Naive B cell (primary cell): ENCODE measurements around the gene CLASP2. TPM values are rescaled to one million over a fixed set of nuclear protein-coding genes. Genes with fewer than 3 reads are reported as not detected.
"Not testable (repeated sequence)": the region's sequence is repeated elsewhere in the genome, so short reads cannot be mapped to it uniquely, and the experiment has no call there.

Experiments used
- ATAC-seq, 2 donors: fragments of 150-1000 bp; cut with Tn5 transposase; 2 replicates each; pipeline ENCODE4 v1.10.0; 2021; ENCODE audit warnings: low read depth in 2 of 2, mild to moderate bottlenecking in 2 of 2, moderate library complexity in 2 of 2
- DNase-seq: peaks from one replicate; pipeline ENCODE4 v3.0.0; 2022
- H3K27ac Mint-ChIP-seq, 6 donors: one replicate each; pipeline ENCODE4 v1.8.0; 2020 to 2022; ENCODE audit warnings: mild to moderate bottlenecking in 6 of 6, mixed read lengths in 6 of 6, moderate library complexity in 5 of 6, inconsistent platforms in 2 of 6
- H3K27me3 Mint-ChIP-seq, 3 donors: one replicate each; pipeline ENCODE4 v1.8.0; 2021 to 2022; ENCODE audit warnings: mixed read lengths in 3 of 3, mild to moderate bottlenecking in 1 of 3
- H3K36me3 Mint-ChIP-seq, 2 donors: one replicate each; pipeline ENCODE4 v1.8.0; 2020 to 2022; ENCODE audit warnings: mixed read lengths in 2 of 2, inconsistent platforms in 1 of 2, mild to moderate bottlenecking in 1 of 2
- H3K4me1 Mint-ChIP-seq, 3 donors: one replicate each; pipeline ENCODE4 v1.8.0; 2020 to 2022; ENCODE audit warnings: mixed read lengths in 3 of 3, inconsistent platforms in 1 of 3, mild to moderate bottlenecking in 1 of 3, moderate library complexity in 1 of 3
- H3K4me3 Mint-ChIP-seq, 8 donors: one replicate each; pipeline ENCODE4 v1.8.0; 2020 to 2022; ENCODE audit warnings: mild to moderate bottlenecking in 8 of 8, mixed read lengths in 8 of 8, moderate library complexity in 8 of 8, inconsistent platforms in 2 of 8
- H3K9me3 Mint-ChIP-seq, 7 donors: one replicate each; pipeline ENCODE4 v1.8.0; 2020 to 2022; ENCODE audit warnings: mixed read lengths in 7 of 7, mild to moderate bottlenecking in 5 of 7, inconsistent platforms in 2 of 7, moderate library complexity in 1 of 7
- polyA plus RNA-seq, 6 donors: library from polyadenylated mRNA; unstranded; fragments of 300-500 nt; fragmentation: Illumina TruSeq; gene quantifications; one replicate each; pipeline ENCODE4 v1.2.3, GENCODE V29; 2021; ENCODE audit warnings: low read depth in 6 of 6

The CLASP2 gene
- polyA plus RNA-seq, 6 donors from 2014 or later: 10.2 to 16.6 (median 14.3) TPM

DNA sequence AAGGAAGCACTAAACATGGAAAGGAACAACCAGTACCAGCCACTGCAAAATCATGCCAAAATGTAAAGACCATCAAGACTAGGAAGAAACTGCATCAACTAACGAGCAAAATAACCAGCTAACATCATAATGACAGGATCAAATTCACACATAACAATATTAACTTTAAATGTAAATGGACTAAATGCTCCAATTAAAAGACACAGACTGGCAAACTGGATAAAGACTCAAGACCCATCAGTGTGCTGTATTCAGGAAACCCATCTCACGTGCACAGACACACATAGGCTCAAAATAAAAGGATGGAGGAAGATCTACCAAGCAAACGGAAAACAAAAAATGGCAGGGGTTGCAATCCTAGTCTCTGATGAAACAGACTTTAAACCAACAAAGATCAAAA, 44.6 kb downstream of the CLASP2 start:
- H3K4me3 Mint-ChIP-seq, H3K27me3 Mint-ChIP-seq, H3K4me1 Mint-ChIP-seq, ATAC-seq, H3K27ac Mint-ChIP-seq, DNase-seq: not testable (repeated sequence)
- H3K36me3 Mint-ChIP-seq: peaks cover 39 to 44% of the 10 kb centered on the region in 2 donors
- peaks cover 3 to 15% (median 8%) of the 10 kb centered on the region in 7 donors for H3K9me3 Mint-ChIP-seq

- DNase-seq: no peak
- Mint-ChIP-seq H3K36me3 (peaks cover 21 to 31% of the 10 kb centered on the region in 2 donors), H3K4me1 (peaks cover 0 to 9% (median 2%) of the 10 kb centered on the region in 3 donors), H3K4me3 (no peak overlapping the region), H3K27me3 (no peaks in the 10 kb centered on the region), H3K9me3 (peaks cover 0 to 1% (median 0%) of the 10 kb centered on the region in 7 donors), H3K27ac (no peak overlapping the region)
- no peak for ATAC-seq
Measured at GRCh38 chr3:33668618-33669017, 49.4 kb downstream of the CLASP2 start.

- H3K9me3 Mint-ChIP-seq: no peaks in the 10 kb centered on the region
Measured at GRCh38 chr3:33665294-33665693, 52.8 kb downstream of the CLASP2 start.

GRCh38 chr3:33664195-33664594, 53.9 kb downstream of the CLASP2 start:
- no peak overlapping the region for H3K27ac Mint-ChIP-seq
- DNase-seq: no peak
- no peak overlapping the region for H3K4me3 Mint-ChIP-seq
- ATAC-seq: no peak
- peaks cover 5 to 30% (median 15%) of the 10 kb centered on the region in 3 donors for H3K4me1 Mint-ChIP-seq
- no peaks in the 10 kb centered on the region for H3K9me3 Mint-ChIP-seq
- no peaks in the 10 kb centered on the region for H3K27me3 Mint-ChIP-seq
- peaks cover 0 to 19% of the 10 kb centered on the region in 2 donors for H3K36me3 Mint-ChIP-seq

More at GRCh38 chr3:33665294-33665693, 52.8 kb downstream of the CLASP2 start:
- DNase-seq (no peak), ATAC-seq (no peak)
- Mint-ChIP-seq H3K4me3 (no peak overlapping the region), H3K4me1 (peaks cover 0 to 19% (median 4%) of the 10 kb centered on the region in 3 donors), H3K27ac (peak overlapping the region in 1 of 6 donors; percentile 0), H3K36me3 (peaks cover 1 to 21% of the 10 kb centered on the region in 2 donors), H3K27me3 (no peaks in the 10 kb centered on the region)

DNA sequence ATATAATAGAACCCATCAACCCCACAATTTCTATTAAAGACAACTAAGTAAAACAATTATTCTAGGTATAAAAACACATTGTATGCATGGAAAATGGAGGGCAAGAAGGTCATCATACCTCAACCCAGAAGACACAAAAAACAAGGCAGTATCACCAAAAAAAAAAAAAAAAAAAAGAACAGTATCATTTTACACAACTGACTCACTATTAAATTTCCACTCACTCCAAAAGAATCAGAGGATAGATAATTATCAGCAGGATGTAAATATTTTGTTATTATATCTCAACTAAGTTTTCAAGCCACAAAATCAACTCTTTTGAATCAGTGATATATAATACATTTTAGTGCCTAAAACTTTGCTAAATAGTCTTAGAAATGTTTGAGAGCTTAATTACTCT, 55.0 kb downstream of the CLASP2 start:
- Mint-ChIP-seq H3K4me1 (peaks cover 13 to 39% (median 24%) of the 10 kb centered on the region in 3 donors), H3K36me3 (peaks cover 0 to 10% of the 10 kb centered on the region in 2 donors), H3K27me3 (no peaks in the 10 kb centered on the region), H3K9me3 (no peaks in the 10 kb centered on the region), H3K4me3 (no peak overlapping the region), H3K27ac (peak overlapping the region in 1 of 6 donors; percentile 2)
- DNase-seq (no peak), ATAC-seq (no peak)

GRCh38 chr3:33659856-33660434, 58.1 kb downstream of the CLASP2 start:
- no peak for ATAC-seq
- H3K4me1 Mint-ChIP-seq: peaks cover 19 to 41% (median 28%) of the 10 kb centered on the region in 3 donors

GRCh38 chr3:33658991-33659848, 58.8 kb downstream of the CLASP2 start:
- H3K9me3 Mint-ChIP-seq: no peaks in the 10 kb centered on the region
- H3K4me1 Mint-ChIP-seq: peaks cover 20 to 34% (median 26%) of the 10 kb centered on the region in 3 donors
- DNase-seq: peak; percentile 12
- peak overlapping the region; percentile 75 to 87 (median 77) for H3K4me3 Mint-ChIP-seq
- peak overlapping the region in 3 of 6 donors; percentile 2 to 42 (median 7) for H3K27ac Mint-ChIP-seq
- H3K27me3 Mint-ChIP-seq: no peaks in the 10 kb centered on the region
- peak; percentile 81 to 84 for ATAC-seq
- H3K36me3 Mint-ChIP-seq: peaks cover 0 to 10% of the 10 kb centered on the region in 2 donors

More at GRCh38 chr3:33659856-33660434, 58.1 kb downstream of the CLASP2 start:
- DNase-seq: no peak
- H3K9me3 Mint-ChIP-seq: no peaks in the 10 kb centered on the region
- H3K4me3 Mint-ChIP-seq: peak overlapping the region in 7 of 8 donors; percentile 75 to 87 (median 77)
- peak overlapping the region in 1 of 6 donors; percentile 44 for H3K27ac Mint-ChIP-seq
- H3K27me3 Mint-ChIP-seq: no peaks in the 10 kb centered on the region
- peaks cover 0 to 10% of the 10 kb centered on the region in 2 donors for H3K36me3 Mint-ChIP-seq

DNA sequence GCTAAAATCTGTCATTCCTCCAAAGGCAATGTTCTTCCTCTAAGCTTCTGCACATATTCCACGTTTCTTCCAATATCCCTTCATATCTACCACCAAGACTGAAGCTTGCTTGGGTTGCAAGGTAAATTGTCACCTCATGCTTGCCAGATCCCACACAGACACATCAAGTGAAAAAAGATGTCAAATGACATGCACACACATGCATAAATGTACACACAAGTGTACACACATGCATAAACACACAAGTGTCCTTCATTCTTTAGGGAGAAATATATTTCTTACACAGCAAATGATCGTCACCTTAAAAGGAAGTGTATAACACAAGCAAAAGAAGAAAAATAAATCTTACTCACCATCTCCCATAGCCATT, 59.4 kb downstream of the CLASP2 start:
- ATAC-seq (no peak), DNase-seq (no peak)
- Mint-ChIP-seq H3K9me3 (no peaks in the 10 kb centered on the region), H3K27me3 (no peaks in the 10 kb centered on the region), H3K4me3 (peak overlapping the region; percentile 75 to 87 (median 77)), H3K4me1 (peaks cover 23 to 34% (median 26%) of the 10 kb centered on the region in 3 donors), H3K27ac (peak overlapping the region in 2 of 6 donors; percentile 2), H3K36me3 (peaks cover 0 to 10% of the 10 kb centered on the region in 2 donors)

DNA sequence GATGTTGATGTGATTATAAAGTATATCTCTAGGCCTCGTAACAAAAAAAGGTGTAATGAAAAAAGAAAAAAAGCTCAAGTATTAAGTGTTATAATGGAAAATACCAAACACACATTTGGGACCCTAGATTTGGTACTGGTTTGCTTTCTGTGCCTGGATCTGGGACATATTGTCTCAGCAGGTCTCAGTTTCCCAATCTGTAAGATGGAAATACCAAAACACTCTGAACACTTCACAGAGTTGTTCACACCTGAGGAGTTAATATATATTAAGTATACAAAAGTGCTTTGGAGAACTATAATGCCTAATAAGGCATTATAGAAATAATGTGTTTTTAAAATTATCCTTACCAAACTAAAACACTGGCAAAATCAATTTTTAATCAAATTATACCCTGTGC, 60.0 kb downstream of the CLASP2 start:
- no peak overlapping the region for H3K4me3 Mint-ChIP-seq
- peaks cover 0 to 10% of the 10 kb centered on the region in 2 donors for H3K36me3 Mint-ChIP-seq
- no peaks in the 10 kb centered on the region for H3K9me3 Mint-ChIP-seq
- H3K27me3 Mint-ChIP-seq: no peaks in the 10 kb centered on the region
- no peak overlapping the region for H3K27ac Mint-ChIP-seq
- ATAC-seq: no peak
- H3K4me1 Mint-ChIP-seq: peaks cover 23 to 37% (median 27%) of the 10 kb centered on the region in 3 donors
- no peak for DNase-seq

GRCh38 chr3:33652736-33653135, 65.3 kb downstream of the CLASP2 start:
- Mint-ChIP-seq H3K9me3 (no peaks in the 10 kb centered on the region), H3K27me3 (no peaks in the 10 kb centered on the region), H3K4me3 (no peak overlapping the region), H3K36me3 (no peaks in the 10 kb centered on the region), H3K27ac (peak overlapping the region in 1 of 6 donors; percentile 1), H3K4me1 (peaks cover 16 to 26% (median 24%) of the 10 kb centered on the region in 3 donors)
- DNase-seq: no peak
- ATAC-seq: no peak

DNA sequence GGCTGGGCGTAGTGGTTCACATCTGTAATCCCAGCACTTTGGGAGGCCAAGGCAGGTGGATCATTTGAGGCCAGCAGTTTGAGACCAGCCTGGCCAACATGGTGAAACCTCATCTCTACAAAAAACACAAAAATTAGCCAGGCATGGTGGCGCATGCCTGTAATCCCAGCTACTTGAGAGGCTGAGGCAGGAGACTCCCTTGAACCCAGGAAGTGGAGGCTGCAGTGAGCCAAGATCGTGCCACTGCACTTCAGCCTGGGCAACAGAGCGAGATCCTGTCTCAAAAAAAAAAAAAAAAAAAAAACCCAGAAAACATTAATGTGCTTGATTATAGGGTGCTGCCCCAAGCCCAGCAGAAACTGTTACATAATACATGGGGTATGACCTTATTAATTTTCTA, 67.0 kb downstream of the CLASP2 start:
- H3K9me3 Mint-ChIP-seq, ATAC-seq, H3K27ac Mint-ChIP-seq, DNase-seq, H3K36me3 Mint-ChIP-seq, H3K27me3 Mint-ChIP-seq, H3K4me3 Mint-ChIP-seq: not testable (repeated sequence)
- H3K4me1 Mint-ChIP-seq: peaks cover 15 to 24% (median 23%) of the 10 kb centered on the region in 3 donors

- Mint-ChIP-seq H3K9me3 (no peaks in the 10 kb centered on the region), H3K36me3 (no peaks in the 10 kb centered on the region), H3K27me3 (no peaks in the 10 kb centered on the region), H3K27ac (peak overlapping the region in 1 of 6 donors; percentile 26), H3K4me1 (peaks cover 15 to 27% (median 24%) of the 10 kb centered on the region in 3 donors), H3K4me3 (no peak overlapping the region)
- DNase-seq (no peak), ATAC-seq (no peak)
Measured at GRCh38 chr3:33650495-33650894, 67.6 kb downstream of the CLASP2 start.

DNA sequence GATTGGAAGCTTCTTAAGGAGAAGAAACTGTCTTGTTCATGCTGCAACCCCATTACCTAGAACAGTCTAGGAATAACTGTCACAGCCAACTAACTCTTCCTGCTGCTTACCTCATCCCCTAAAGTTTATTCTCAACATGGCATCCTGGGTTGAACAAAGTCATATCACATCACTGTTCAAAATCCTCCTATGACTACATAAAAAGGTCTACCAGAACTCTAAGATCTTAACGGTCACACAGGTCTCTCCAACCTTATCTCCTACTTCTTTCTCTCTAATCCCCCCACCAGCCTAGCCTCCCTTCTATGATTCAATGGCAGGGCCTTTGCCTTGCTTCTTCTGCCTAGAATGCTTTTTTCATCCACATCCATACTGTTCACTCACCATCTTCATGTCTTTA, 69.3 kb downstream of the CLASP2 start:
- H3K4me1 Mint-ChIP-seq: peaks cover 15 to 24% (median 20%) of the 10 kb centered on the region in 3 donors
- H3K36me3 Mint-ChIP-seq: no peaks in the 10 kb centered on the region
- peak overlapping the region in 1 of 6 donors; percentile 45 for H3K27ac Mint-ChIP-seq
- ATAC-seq (no peak), DNase-seq (no peak)
- H3K9me3 Mint-ChIP-seq: no peaks in the 10 kb centered on the region
- no peak overlapping the region for H3K4me3 Mint-ChIP-seq
- no peaks in the 10 kb centered on the region for H3K27me3 Mint-ChIP-seq
